WTC11 (cell line): ENCODE results near the gene MRPS16. TPM values are rescaled to one million over a fixed set of nuclear protein-coding genes. Genes with fewer than 3 reads are reported as not detected.

Experiments
- ATAC-seq: fragments of 200-7000 bp; cut with Tn5 transposase; 2 replicates; pipeline ENCODE4 v1.10.0; 2021; ENCODE audit warnings: mild to moderate bottlenecking, moderate library complexity
- CTCF ChIA-PET: fragments of 300-600 bp; sonication (Branson Sonifier 250); formaldehyde crosslinking; loops from one replicate; lab custom pipeline; 2021; ENCODE audit warnings: antibody characterized with exemption; lab: Charles Lee
- POLR2A ChIA-PET: fragments of 350-600 bp; sonication (Branson Sonifier 250); formaldehyde crosslinking; loops from one replicate; lab custom pipeline; 2021; ENCODE audit warnings: antibody characterized with exemption; lab: Charles Lee
- DNase-seq: peaks from one replicate; pipeline ENCODE4 v3.0.0; 2021; ENCODE audit warnings: low spot score
- H3K27ac Mint-ChIP-seq: 2 replicates; pipeline ENCODE4 v1.8.0; 2021; ENCODE audit warnings: mixed read lengths
- H3K27me3 Mint-ChIP-seq: 2 replicates; pipeline ENCODE4 v1.8.0; 2021; ENCODE audit warnings: low read depth, mild to moderate bottlenecking, moderate library complexity, mixed read lengths
- H3K36me3 Mint-ChIP-seq: 2 replicates; pipeline ENCODE4 v1.8.0; 2021; ENCODE audit warnings: mixed read lengths
- H3K4me1 Mint-ChIP-seq: 2 replicates; pipeline ENCODE4 v1.8.0; 2022; ENCODE audit warnings: mixed read lengths
- H3K4me3 Mint-ChIP-seq: 2 replicates; pipeline ENCODE4 v1.8.0; 2021; ENCODE audit warnings: mild to moderate bottlenecking, moderate library complexity, mixed read lengths
- H3K9me3 Mint-ChIP-seq: 2 replicates; pipeline ENCODE4 v1.8.0; 2021; ENCODE audit warnings: mixed read lengths
- ATF1 ChIP-seq: sonication (generic); formaldehyde crosslinking; IDR thresholded peaks from 2 replicates; pipeline ENCODE4 v1.8.1; 2023; ENCODE audit warnings: mild to moderate bottlenecking, moderate library complexity, missing genetic modification reagents
- E2F5 ChIP-seq: sonication (generic); formaldehyde crosslinking; IDR thresholded peaks from 2 replicates; pipeline ENCODE4 v1.8.1; 2022; ENCODE audit warnings: mild to moderate bottlenecking, moderate library complexity, missing genetic modification reagents
- FOXP1 ChIP-seq: sonication (generic); formaldehyde crosslinking; IDR thresholded peaks from 2 replicates; pipeline ENCODE4 v1.8.0; 2022; ENCODE audit warnings: missing genetic modification reagents, mild to moderate bottlenecking, moderate library complexity, borderline replicate concordance
- GABPB1 ChIP-seq: sonication (generic); formaldehyde crosslinking; IDR thresholded peaks from 2 replicates; pipeline ENCODE4 v1.8.1; 2023; ENCODE audit warnings: mild to moderate bottlenecking, missing genetic modification reagents
- MXD4 ChIP-seq: fragments of 250-450 bp; sonication (Bioruptor Pico); IDR thresholded peaks from 2 replicates; pipeline ENCODE4 v1.8.0; 2021; ENCODE audit warnings: mild to moderate bottlenecking, moderate library complexity, borderline replicate concordance
- MYBL2 ChIP-seq: sonication (generic); formaldehyde crosslinking; IDR thresholded peaks from 2 replicates; pipeline ENCODE4 v1.8.1; 2023; ENCODE audit warnings: mild to moderate bottlenecking, moderate library complexity, missing genetic modification reagents
- NR2C2 ChIP-seq: sonication (generic); formaldehyde crosslinking; IDR thresholded peaks from 2 replicates; pipeline ENCODE4 v1.8.0; 2022; ENCODE audit warnings: mild to moderate bottlenecking, missing genetic modification reagents
- PREB ChIP-seq: sonication (generic); formaldehyde crosslinking; IDR thresholded peaks from 2 replicates; pipeline ENCODE4 v1.8.1; 2022; ENCODE audit warnings: mild to moderate bottlenecking, missing genetic modification reagents, moderate library complexity, borderline replicate concordance
- SMAD4 ChIP-seq: sonication (generic); formaldehyde crosslinking; IDR thresholded peaks from 2 replicates; pipeline ENCODE4 v1.8.0; 2022; ENCODE audit warnings: mild to moderate bottlenecking, missing genetic modification reagents
- ZMAT4 ChIP-seq: fragments of 250-450 bp; sonication (Bioruptor Pico); IDR thresholded peaks from 2 replicates; pipeline ENCODE4 v1.9.0; 2021; ENCODE audit warnings: mild to moderate bottlenecking
- ZNF232 ChIP-seq: sonication (generic); formaldehyde crosslinking; IDR thresholded peaks from 2 replicates; pipeline ENCODE4 v1.8.0; 2022; ENCODE audit warnings: mild to moderate bottlenecking, missing genetic modification reagents
- ZNF416 ChIP-seq: fragments of 250-450 bp; sonication (Bioruptor Pico); IDR thresholded peaks from 2 replicates; pipeline ENCODE4 v1.9.0; 2021; ENCODE audit warnings: mild to moderate bottlenecking, inconsistent platforms
- ZNF423 ChIP-seq: fragments of 250-450 bp; sonication (Bioruptor Pico); IDR thresholded peaks from 2 replicates; pipeline ENCODE4 v2.1.2; 2022; ENCODE audit warnings: mild to moderate bottlenecking, moderate library complexity
- ZNF532 ChIP-seq: fragments of 250-450 bp; sonication (Bioruptor Pico); IDR thresholded peaks from 2 replicates; pipeline ENCODE4 v1.9.0; 2021; ENCODE audit warnings: mild to moderate bottlenecking, borderline replicate concordance
- ZNF671 ChIP-seq: fragments of 250-450 bp; sonication (Bioruptor Pico); IDR thresholded peaks from 2 replicates; pipeline ENCODE4 v1.8.0; 2021; ENCODE audit warnings: mild to moderate bottlenecking
- total RNA-seq: library from RNA; stranded (reverse); gene quantifications from 3 replicates; pipeline ENCODE4 v1.2.3, GENCODE V29; 2021
- TF ChIP-seq, protein P1 (sequence below): fragments of 250-450 bp; sonication (Bioruptor Pico); IDR thresholded peaks from 2 replicates; pipeline ENCODE4 v1.8.0; 2021; ENCODE audit warnings: mild to moderate bottlenecking
- TF ChIP-seq, protein P2 (sequence below): sonication (generic); formaldehyde crosslinking; IDR thresholded peaks from 2 replicates; pipeline ENCODE4 v1.8.0; 2022; ENCODE audit warnings: mild to moderate bottlenecking, missing genetic modification reagents
- TF ChIP-seq, protein P3 (sequence below): sonication (generic); formaldehyde crosslinking; IDR thresholded peaks from 2 replicates; pipeline ENCODE4 v1.8.1; 2022; ENCODE audit warnings: low read depth, mild to moderate bottlenecking, moderate library complexity, missing genetic modification reagents, borderline replicate concordance
- TF ChIP-seq, protein P4 (sequence below): fragments of 250-450 bp; sonication (Bioruptor Pico); IDR thresholded peaks from 2 replicates; pipeline ENCODE4 v1.9.0; 2021; ENCODE audit warnings: moderate library complexity, mild to moderate bottlenecking, inconsistent platforms, borderline replicate concordance
- TF ChIP-seq, protein P5 (sequence below): sonication (generic); formaldehyde crosslinking; conservative IDR thresholded peaks from 2 replicates; pipeline ENCODE4 v1.8.1; 2023; ENCODE audit warnings: mild to moderate bottlenecking, low read depth, missing genetic modification reagents, moderate library complexity

MRPS16 gene
- total RNA-seq, 1 experiment from 2014 or later = 157 TPM

DNA sequence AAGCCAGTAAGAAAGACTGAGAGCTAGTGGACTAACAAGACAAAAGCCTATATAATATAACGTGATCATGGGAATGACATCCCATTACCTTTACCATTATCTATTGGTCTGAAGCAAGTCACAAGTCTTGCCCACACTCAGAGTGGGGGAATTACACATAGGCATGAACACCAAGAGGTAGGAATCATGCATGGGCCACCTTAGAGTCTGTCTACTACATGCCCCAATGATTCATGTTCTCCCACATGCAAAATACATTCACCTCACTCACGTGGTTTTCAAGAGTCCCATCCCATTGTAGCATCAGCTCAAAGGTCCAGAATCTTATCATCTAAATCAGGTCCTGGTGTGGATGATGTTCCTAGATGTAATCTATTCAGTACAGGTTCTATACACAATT lies 34.8 kb downstream of the MRPS16 start (continued):
- TF ChIP-seq ZNF532 (CRISPR knock-in tag) (no peak), ZMAT4 (CRISPR knock-in tag) (no peak), SMAD4 (CRISPR knock-in tag) (no peak), ZNF416 (CRISPR knock-in tag) (no peak), PREB (CRISPR knock-in tag) (no peak)
- TF ChIP-seq, protein P1, sequence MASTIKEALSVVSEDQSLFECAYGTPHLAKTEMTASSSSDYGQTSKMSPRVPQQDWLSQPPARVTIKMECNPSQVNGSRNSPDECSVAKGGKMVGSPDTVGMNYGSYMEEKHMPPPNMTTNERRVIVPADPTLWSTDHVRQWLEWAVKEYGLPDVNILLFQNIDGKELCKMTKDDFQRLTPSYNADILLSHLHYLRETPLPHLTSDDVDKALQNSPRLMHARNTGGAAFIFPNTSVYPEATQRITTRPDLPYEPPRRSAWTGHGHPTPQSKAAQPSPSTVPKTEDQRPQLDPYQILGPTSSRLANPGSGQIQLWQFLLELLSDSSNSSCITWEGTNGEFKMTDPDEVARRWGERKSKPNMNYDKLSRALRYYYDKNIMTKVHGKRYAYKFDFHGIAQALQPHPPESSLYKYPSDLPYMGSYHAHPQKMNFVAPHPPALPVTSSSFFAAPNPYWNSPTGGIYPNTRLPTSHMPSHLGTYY (CRISPR knock-in tag) = no peak
- TF ChIP-seq, protein P2, sequence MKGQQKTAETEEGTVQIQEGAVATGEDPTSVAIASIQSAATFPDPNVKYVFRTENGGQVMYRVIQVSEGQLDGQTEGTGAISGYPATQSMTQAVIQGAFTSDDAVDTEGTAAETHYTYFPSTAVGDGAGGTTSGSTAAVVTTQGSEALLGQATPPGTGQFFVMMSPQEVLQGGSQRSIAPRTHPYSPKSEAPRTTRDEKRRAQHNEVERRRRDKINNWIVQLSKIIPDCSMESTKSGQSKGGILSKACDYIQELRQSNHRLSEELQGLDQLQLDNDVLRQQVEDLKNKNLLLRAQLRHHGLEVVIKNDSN (CRISPR knock-in tag) = no peak
- TF ChIP-seq, protein P3, sequence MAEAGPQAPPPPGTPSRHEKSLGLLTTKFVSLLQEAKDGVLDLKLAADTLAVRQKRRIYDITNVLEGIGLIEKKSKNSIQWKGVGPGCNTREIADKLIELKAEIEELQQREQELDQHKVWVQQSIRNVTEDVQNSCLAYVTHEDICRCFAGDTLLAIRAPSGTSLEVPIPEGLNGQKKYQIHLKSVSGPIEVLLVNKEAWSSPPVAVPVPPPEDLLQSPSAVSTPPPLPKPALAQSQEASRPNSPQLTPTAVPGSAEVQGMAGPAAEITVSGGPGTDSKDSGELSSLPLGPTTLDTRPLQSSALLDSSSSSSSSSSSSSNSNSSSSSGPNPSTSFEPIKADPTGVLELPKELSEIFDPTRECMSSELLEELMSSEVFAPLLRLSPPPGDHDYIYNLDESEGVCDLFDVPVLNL (CRISPR knock-in tag) = no peak

- Mint-ChIP-seq H3K4me3 (no peak overlapping the region), H3K4me1 (no peaks in the 10 kb centered on the region), H3K36me3 (0 out of 2 replicates have a peak, but pooled peaks cover 3% of the 10 kb centered on the region), H3K27me3 (no peaks in the 10 kb centered on the region), H3K9me3 (no peaks in the 10 kb centered on the region), H3K27ac (no peak overlapping the region)
- POLR2A ChIA-PET = no interaction called here
- no peak for DNase-seq
- CTCF ChIA-PET = no interaction called here
- ATAC-seq = no peak
- TF ChIP-seq NR2C2 (CRISPR knock-in tag) (no peak), E2F5 (CRISPR knock-in tag) (no peak), MXD4 (CRISPR knock-in tag) (no peak), ATF1 (CRISPR knock-in tag) (no peak), ZNF423 (CRISPR knock-in tag) (no peak), GABPB1 (no peak), ZNF671 (no peak), MYBL2 (no peak), FOXP1 (CRISPR knock-in tag) (no peak), ZNF232 (no peak)
- TF ChIP-seq, protein P4, sequence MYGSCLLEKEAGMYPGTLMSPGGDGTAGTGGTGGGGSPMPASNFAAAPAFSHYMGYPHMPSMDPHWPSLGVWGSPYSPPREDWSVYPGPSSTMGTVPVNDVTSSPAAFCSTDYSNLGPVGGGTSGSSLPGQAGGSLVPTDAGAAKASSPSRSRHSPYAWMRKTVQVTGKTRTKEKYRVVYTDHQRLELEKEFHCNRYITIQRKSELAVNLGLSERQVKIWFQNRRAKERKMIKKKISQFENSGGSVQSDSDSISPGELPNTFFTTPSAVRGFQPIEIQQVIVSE (CRISPR knock-in tag) = no peak
- TF ChIP-seq, protein P5, sequence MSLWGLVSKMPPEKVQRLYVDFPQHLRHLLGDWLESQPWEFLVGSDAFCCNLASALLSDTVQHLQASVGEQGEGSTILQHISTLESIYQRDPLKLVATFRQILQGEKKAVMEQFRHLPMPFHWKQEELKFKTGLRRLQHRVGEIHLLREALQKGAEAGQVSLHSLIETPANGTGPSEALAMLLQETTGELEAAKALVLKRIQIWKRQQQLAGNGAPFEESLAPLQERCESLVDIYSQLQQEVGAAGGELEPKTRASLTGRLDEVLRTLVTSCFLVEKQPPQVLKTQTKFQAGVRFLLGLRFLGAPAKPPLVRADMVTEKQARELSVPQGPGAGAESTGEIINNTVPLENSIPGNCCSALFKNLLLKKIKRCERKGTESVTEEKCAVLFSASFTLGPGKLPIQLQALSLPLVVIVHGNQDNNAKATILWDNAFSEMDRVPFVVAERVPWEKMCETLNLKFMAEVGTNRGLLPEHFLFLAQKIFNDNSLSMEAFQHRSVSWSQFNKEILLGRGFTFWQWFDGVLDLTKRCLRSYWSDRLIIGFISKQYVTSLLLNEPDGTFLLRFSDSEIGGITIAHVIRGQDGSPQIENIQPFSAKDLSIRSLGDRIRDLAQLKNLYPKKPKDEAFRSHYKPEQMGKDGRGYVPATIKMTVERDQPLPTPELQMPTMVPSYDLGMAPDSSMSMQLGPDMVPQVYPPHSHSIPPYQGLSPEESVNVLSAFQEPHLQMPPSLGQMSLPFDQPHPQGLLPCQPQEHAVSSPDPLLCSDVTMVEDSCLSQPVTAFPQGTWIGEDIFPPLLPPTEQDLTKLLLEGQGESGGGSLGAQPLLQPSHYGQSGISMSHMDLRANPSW (CRISPR knock-in tag) = no peak
Measured at GRCh38 chr10:73215749-73216148, 36.7 kb downstream of the MRPS16 start.
